Nephron (organoid): ENCODE measurements around the gene ASIC4.

ENCODE experiments used
- H3K27ac Mint-ChIP-seq, 3 experiments: 2 replicates each; pipeline ENCODE4 v1.8.0; 2020; ENCODE audit warnings: mixed read lengths in 3 of 3, mild to moderate bottlenecking in 2 of 3, moderate library complexity in 1 of 3
- H3K27me3 Mint-ChIP-seq: 2 replicates; pipeline ENCODE4 v1.8.0; 2021; ENCODE audit warnings: low read depth, mild to moderate bottlenecking, moderate library complexity, mixed read lengths
- H3K36me3 Mint-ChIP-seq: 2 replicates; pipeline ENCODE4 v1.8.0; 2020; ENCODE audit warnings: low read depth, mixed read lengths
- H3K4me1 Mint-ChIP-seq: 2 replicates; pipeline ENCODE4 v1.8.0; 2020; ENCODE audit warnings: mixed read lengths
- H3K4me3 Mint-ChIP-seq, 3 experiments: 2 replicates each; pipeline ENCODE4 v1.8.0; 2020; ENCODE audit warnings: mild to moderate bottlenecking in 3 of 3, mixed read lengths in 3 of 3, moderate library complexity in 2 of 3
- H3K9me3 Mint-ChIP-seq: 2 replicates; pipeline ENCODE4 v1.8.0; 2020; ENCODE audit warnings: mixed read lengths
- CTCF ChIP-seq, 3 experiments: fragments of 200-600 bp; sonication (generic); IDR thresholded peaks; one replicate each; pipeline ENCODE4 v1.5.0; 2021; ENCODE audit warnings: antibody characterized with exemption in 3 of 3; ENCODE audit not compliant: unreplicated experiment in 3 of 3

The ASIC4 gene

GRCh38 chr2:219488844-219489194 is 25.5 kb upstream of the ASIC4 start:
- no peak for TF ChIP-seq CTCF (IDR thresholded peaks at IDR 0.05; ENCODE audit: unreplicated experiment in 3 of 3)
- Mint-ChIP-seq H3K27ac (no peak overlapping the region), H3K27me3 (peaks cover 57% of the 10 kb centered on the region), H3K9me3 (no peaks in the 10 kb centered on the region), H3K4me1 (peaks cover 12% of the 10 kb centered on the region), H3K4me3 (no peak overlapping the region), H3K36me3 (no peaks in the 10 kb centered on the region)

GRCh38 chr2:219489315-219489714 is 25.0 kb upstream of the ASIC4 start:
- no peaks in the 10 kb centered on the region for H3K9me3 Mint-ChIP-seq
- H3K27ac Mint-ChIP-seq = no peak overlapping the region
- TF ChIP-seq CTCF (IDR thresholded peaks at IDR 0.05; ENCODE audit: unreplicated experiment in 3 of 3) = no peak
- peaks cover 56% of the 10 kb centered on the region for H3K27me3 Mint-ChIP-seq
- H3K4me3 Mint-ChIP-seq = no peak overlapping the region
- peaks cover 12% of the 10 kb centered on the region for H3K4me1 Mint-ChIP-seq
- no peaks in the 10 kb centered on the region for H3K36me3 Mint-ChIP-seq

GRCh38 chr2:219490186-219490585 is 24.1 kb upstream of the ASIC4 start:
- peaks cover 58% of the 10 kb centered on the region for H3K27me3 Mint-ChIP-seq
- H3K4me3 Mint-ChIP-seq = no peak overlapping the region
- H3K4me1 Mint-ChIP-seq = peaks cover 15% of the 10 kb centered on the region
- no peak for TF ChIP-seq CTCF (IDR thresholded peaks at IDR 0.05; ENCODE audit: unreplicated experiment in 3 of 3)
- H3K27ac Mint-ChIP-seq = no peak overlapping the region
- no peaks in the 10 kb centered on the region for H3K36me3 Mint-ChIP-seq
- no peaks in the 10 kb centered on the region for H3K9me3 Mint-ChIP-seq

- no peak for TF ChIP-seq CTCF (IDR thresholded peaks at IDR 0.05; ENCODE audit: unreplicated experiment in 3 of 3)
- H3K27ac Mint-ChIP-seq = no peak overlapping the region
- peaks cover 13% of the 10 kb centered on the region for H3K4me1 Mint-ChIP-seq
- no peaks in the 10 kb centered on the region for H3K9me3 Mint-ChIP-seq
- H3K4me3 Mint-ChIP-seq = no peak overlapping the region
- H3K36me3 Mint-ChIP-seq = no peaks in the 10 kb centered on the region
- peaks cover 58% of the 10 kb centered on the region for H3K27me3 Mint-ChIP-seq
Observed at GRCh38 chr2:219490600-219491130, 23.6 kb upstream of the ASIC4 start.

DNA sequence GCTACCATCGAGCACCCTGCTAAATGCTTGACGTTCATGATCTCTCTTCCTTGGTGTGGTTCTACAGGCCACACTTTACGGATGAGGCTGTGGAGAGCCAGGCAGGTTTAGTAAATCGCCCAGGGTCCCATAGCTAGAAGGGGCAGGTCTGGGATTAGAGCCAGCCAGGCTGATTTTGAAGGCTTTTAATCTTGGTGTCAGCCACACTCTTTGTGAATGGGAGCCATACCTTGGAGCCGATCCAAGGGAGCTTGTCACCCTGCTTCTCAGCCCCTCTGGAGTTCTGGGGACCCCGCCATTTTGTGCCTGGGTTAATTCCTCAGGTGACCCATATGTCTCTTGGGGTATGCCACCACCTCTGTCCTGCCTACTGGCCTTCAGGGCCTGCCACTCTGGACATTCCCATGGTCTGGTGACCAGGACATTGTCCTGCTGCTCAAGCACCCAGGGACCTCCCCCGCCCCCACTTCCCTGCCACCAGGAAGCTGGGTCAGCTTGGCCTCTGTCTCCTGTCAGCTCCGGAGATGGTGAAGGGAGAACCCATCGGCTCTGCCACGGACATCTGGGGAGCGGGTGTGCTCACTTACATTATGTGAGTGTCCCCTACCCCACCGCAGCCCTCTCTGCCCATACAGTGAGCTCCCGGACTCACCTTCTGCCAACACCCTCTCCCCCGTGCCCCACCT is 22.9 kb upstream of the ASIC4 start:
- no peaks in the 10 kb centered on the region for H3K9me3 Mint-ChIP-seq
- H3K4me3 Mint-ChIP-seq = no peak overlapping the region
- peaks cover 9% of the 10 kb centered on the region for H3K4me1 Mint-ChIP-seq
- peaks cover 58% of the 10 kb centered on the region for H3K27me3 Mint-ChIP-seq
- TF ChIP-seq CTCF (IDR thresholded peaks at IDR 0.05; ENCODE audit: unreplicated experiment in 3 of 3) = no peak
- no peaks in the 10 kb centered on the region for H3K36me3 Mint-ChIP-seq
- H3K27ac Mint-ChIP-seq = no peak overlapping the region

DNA sequence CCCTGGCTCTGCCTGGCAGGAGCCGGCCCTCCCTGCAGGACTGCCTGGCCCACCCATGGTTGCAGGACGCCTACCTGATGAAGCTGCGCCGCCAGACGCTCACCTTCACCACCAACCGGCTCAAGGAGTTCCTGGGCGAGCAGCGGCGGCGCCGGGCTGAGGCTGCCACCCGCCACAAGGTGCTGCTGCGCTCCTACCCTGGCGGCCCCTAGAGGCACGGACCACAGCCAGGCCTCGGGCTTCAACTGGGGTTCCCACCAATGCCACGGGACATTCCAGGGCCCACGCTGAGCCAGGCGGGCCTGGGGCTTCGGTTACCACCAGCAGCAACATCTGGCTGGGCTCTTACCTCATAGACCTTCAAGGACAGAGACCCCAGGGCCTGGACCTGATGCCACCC is 21.7 kb upstream of the ASIC4 start:
- no peaks in the 10 kb centered on the region for H3K36me3 Mint-ChIP-seq
- H3K27me3 Mint-ChIP-seq = peaks cover 60% of the 10 kb centered on the region
- H3K27ac Mint-ChIP-seq = no peak overlapping the region
- TF ChIP-seq CTCF (IDR thresholded peaks at IDR 0.05; ENCODE audit: unreplicated experiment in 3 of 3) = no peak
- H3K9me3 Mint-ChIP-seq = no peaks in the 10 kb centered on the region
- peaks cover 7% of the 10 kb centered on the region for H3K4me1 Mint-ChIP-seq
- H3K4me3 Mint-ChIP-seq = no peak overlapping the region
